Transverse colon (tissue), 4 donors: ENCODE results near the gene HSCB. TPM values are rescaled to one million over a fixed set of nuclear protein-coding genes. Genes with fewer than 3 reads are reported as not detected.
"Not testable (repeated sequence)": the region's sequence is repeated elsewhere in the genome, so short reads cannot be mapped to it uniquely, and the experiment has no call there.

Experiments
- DNase-seq: peaks from one replicate; pipeline ENCODE4 v3.0.0-alpha.2; 2019
- H3K27ac ChIP-seq, 4 donors: fragments of 200-600 bp; sonication (generic); 2 replicates each; pipeline ENCODE4 v1.5.1; 2016 to 2018; ENCODE audit warnings: inconsistent platforms in 4 of 4
- H3K27me3 ChIP-seq: fragments of 200-600 bp; sonication (generic); 2 replicates; pipeline ENCODE4 v1.5.1; 2017; ENCODE audit warnings: inconsistent platforms
- H3K36me3 ChIP-seq, 4 donors: fragments of 200-600 bp; sonication (generic); 2 replicates each; pipeline ENCODE4 v1.5.1; 2017 to 2019; ENCODE audit warnings: inconsistent platforms in 4 of 4
- H3K4me1 ChIP-seq, 4 donors: fragments of 200-600 bp; sonication (generic); 2 replicates each; pipeline ENCODE4 v1.5.1; 2017 to 2020; ENCODE audit warnings: inconsistent platforms in 4 of 4
- H3K4me3 ChIP-seq, 4 donors: fragments of 200-600 bp; sonication (generic); 1 replicate in 1 of 4; 2 replicates in 3 of 4; pipeline versions ENCODE4 v1.5.1 to v1.6.1; 2017 to 2019; ENCODE audit warnings: inconsistent platforms in 4 of 4
- H3K9me3 ChIP-seq, 2 donors: fragments of 200-600 bp; sonication (generic); 2 replicates each; pipeline ENCODE4 v1.5.1; 2017 to 2019; ENCODE audit warnings: inconsistent platforms in 2 of 2
- CTCF ChIP-seq, 5 experiments: fragments of 200-600 bp in 3 of 5; fragments of 450-650 bp in 2 of 5; sonication (generic) in 3 of 5; IDR thresholded peaks; 1 replicate in 2 of 5; 2 replicates in 3 of 5; pipeline ENCODE4 v1.5.1; 2016 to 2017; ENCODE audit warnings: antibody characterized with exemption in 5 of 5, inconsistent platforms in 3 of 5, mild to moderate bottlenecking in 2 of 5, moderate library complexity in 1 of 5
- EP300 ChIP-seq: sonication (generic); formaldehyde crosslinking; IDR thresholded peaks from one replicate; pipeline ENCODE4 v1.6.1; 2017; ENCODE audit warnings: antibody characterized with exemption, low read depth
- POLR2A ChIP-seq: fragments of 450-650 bp; IDR thresholded peaks from one replicate; pipeline ENCODE4 v1.6.1; 2016; ENCODE audit warnings: antibody characterized with exemption, mild to moderate bottlenecking, moderate library complexity
- POLR2AphosphoS5 ChIP-seq, 3 donors: sonication (generic); formaldehyde crosslinking; IDR thresholded peaks; one replicate each; pipeline ENCODE4 v1.6.1; 2016; ENCODE audit warnings: antibody characterized with exemption in 3 of 3
- WGBS, 2 donors: methylation state at CpG; one replicate each; pipeline ENCODE4 v1.1.5; 2018; ENCODE audit warnings: low coverage in 1 of 2; 5-methylcytosine and 5-hydroxymethylcytosine counted together
- in situ Hi-C, 4 donors: fragments of 200-750 bp; cut with MboI; loops; one replicate each; pipeline versions ENCODE4 v1.15.0 to v1.15.1; 2017; ENCODE audit warnings: low sequenced_read_pairs in 3 of 4, low pct_ligation_motif_present in 1 of 4, low pct_unique_long_range_greater_than_20kb in 1 of 4
- intact Hi-C: fragments of 100-400 bp; cut with DNase I; formaldehyde crosslinking; loops from one replicate; pipeline ENCODE4 v1.15.1; 2023; ENCODE audit warnings: low total_unique reads
- total RNA-seq, 4 donors: library from RNA; depleted of rRNA; stranded (reverse); fragments of >200 nt; gene quantifications; one replicate each; pipeline ENCODE4 v1.1.0, GENCODE V29; 2016

HSCB gene
- total RNA-seq, 4 donors from 2014 or later, result 2.6 to 25.3 (median 20.5) TPM

DNA sequence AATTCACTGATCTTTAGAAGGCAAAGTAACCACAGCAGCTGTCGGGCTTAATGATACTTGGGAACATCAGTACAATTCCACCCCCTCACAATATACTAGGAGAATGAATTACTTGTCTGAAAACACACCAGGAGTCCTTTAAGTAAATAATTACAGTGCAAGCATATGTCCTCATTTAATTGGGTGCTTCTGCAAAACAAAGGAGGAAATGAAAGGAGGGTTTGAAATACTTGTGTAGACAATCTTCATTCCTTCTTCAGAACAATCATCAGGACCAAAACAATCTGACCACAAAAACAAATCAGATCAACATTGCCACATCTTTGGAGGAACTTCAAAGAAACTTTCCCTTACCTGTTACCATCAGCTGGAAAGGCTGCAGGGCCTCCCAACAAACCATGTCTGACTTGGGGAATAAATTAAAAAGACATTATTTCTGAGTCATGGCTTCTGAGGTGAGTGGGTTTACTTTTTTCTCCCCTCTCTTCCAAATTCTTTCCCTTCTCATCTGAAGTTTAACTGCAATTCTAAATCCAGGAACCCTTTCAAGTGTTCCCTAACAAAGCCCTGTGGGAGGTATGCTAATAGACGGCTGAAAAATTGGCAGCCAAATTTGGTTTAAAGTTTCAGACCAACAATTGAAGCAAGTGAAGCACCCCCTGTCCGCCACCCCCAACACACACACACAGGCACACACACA lies 18.2 kb downstream of the HSCB start:
- peak overlapping the region in 1 of 4 donors; percentile 24 for H3K27ac ChIP-seq
- H3K4me1 ChIP-seq, result peaks cover 0 to 5% (median 0%) of the 10 kb centered on the region in 4 donors
- H3K4me3 ChIP-seq, result no peak overlapping the region
- no peak for TF ChIP-seq CTCF (IDR thresholded peaks at IDR 0.05)
- no peak for TF ChIP-seq POLR2AphosphoS5 (IDR thresholded peaks at IDR 0.05)
- TF ChIP-seq POLR2A, result no peak
- no peak for TF ChIP-seq EP300
- no peak for DNase-seq
- no peaks in the 10 kb centered on the region for H3K9me3 ChIP-seq
- 49% methylated on average over 3 of the region's 3 CpGs; no CpG with 5 or more reads in 1 of the 2 donors for WGBS, 2 donors
- in situ Hi-C loops (no loop called here), intact Hi-C loops (no loop called here)
- no peaks in the 10 kb centered on the region for H3K27me3 ChIP-seq
- H3K36me3 ChIP-seq, result no peaks in the 10 kb centered on the region

- no peak overlapping the region for H3K27ac ChIP-seq
- whole genome bisulfite sequencing, 2 donors, result 91 to 96% methylated on average over 4 to 10 of the region's 10 CpGs
- in situ Hi-C loops (no loop called here), intact Hi-C loops (no loop called here)
- no peak overlapping the region for H3K4me3 ChIP-seq
- H3K9me3 ChIP-seq, result no peaks in the 10 kb centered on the region
- DNase-seq, result no peak
- H3K4me1 ChIP-seq, result peaks cover 0 to 5% (median 0%) of the 10 kb centered on the region in 4 donors
- no peak for TF ChIP-seq POLR2A
- TF ChIP-seq CTCF (IDR thresholded peaks at IDR 0.05), result no peak
- TF ChIP-seq POLR2AphosphoS5 (IDR thresholded peaks at IDR 0.05), result no peak
- no peak for TF ChIP-seq EP300
- no peaks in the 10 kb centered on the region for H3K27me3 ChIP-seq
- H3K36me3 ChIP-seq, result no peaks in the 10 kb centered on the region
Observed at GRCh38 chr22:28761449-28761755, 19.6 kb downstream of the HSCB start.

DNA sequence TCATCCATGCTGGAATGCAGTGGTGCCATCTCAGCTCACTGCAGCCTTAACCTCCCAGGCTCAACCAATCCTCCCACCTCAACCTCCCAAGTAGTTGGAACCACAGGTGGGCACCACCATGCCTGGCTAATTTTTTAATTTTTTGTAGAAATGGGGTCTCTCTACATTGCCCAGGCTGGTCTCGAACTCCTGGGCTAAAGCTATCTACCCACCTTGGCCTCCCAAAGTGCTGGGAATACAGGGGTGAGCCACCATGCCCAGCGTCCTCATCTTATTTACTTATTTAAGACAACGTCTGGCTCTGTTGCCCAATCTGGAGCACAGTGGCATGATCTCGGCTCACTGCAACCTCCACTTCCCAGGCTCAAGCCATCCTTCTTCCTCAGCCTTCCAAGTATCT lies 20.2 kb downstream of the HSCB start:
- intact Hi-C loops, H3K36me3 ChIP-seq, H3K27ac ChIP-seq, in situ Hi-C loops, H3K9me3 ChIP-seq, H3K27me3 ChIP-seq, DNase-seq, H3K4me3 ChIP-seq, H3K4me1 ChIP-seq: not testable (repeated sequence)
- WGBS, 2 donors, result 94 to 96% methylated on average over 4 of the region's 4 CpGs

DNA sequence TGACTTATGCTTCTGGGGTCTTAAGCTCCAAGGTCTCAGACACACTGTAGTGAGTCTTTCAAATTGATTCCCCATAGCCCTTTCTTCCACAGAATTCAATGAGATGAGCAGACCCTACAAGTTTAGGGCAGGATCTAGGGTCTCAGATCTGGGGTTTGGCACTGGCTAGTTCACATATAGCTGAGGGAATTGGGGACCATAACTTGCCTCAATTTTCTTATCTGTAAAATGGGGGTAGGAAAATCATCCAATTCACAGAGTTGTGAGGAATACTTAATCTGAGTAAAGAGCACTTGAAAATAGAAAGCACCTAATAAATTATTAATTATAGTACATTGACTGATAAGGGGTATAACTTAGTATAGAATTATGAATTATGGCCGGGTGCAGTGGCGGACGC lies 24.8 kb downstream of the HSCB start:
- 94 to 97% methylated on average over 3 of the region's 3 CpGs for WGBS, 2 donors
- Histone ChIP-seq H3K36me3 (no peaks in the 10 kb centered on the region), H3K27me3 (no peaks in the 10 kb centered on the region), H3K27ac (no peak overlapping the region), H3K4me1 (no peaks in the 10 kb centered on the region), H3K4me3 (no peak overlapping the region), H3K9me3 (no peaks in the 10 kb centered on the region)
- in situ Hi-C loops, result no loop called here
- TF ChIP-seq POLR2AphosphoS5 (IDR thresholded peaks at IDR 0.05) (no peak), EP300 (no peak), CTCF (IDR thresholded peaks at IDR 0.05) (no peak), POLR2A (no peak)
- DNase-seq, result no peak
- intact Hi-C loops, result no loop called here
